Liver (tissue), 9 donors: Measurements from ENCODE around the gene GUK1. TPM values are rescaled to one million over a fixed set of nuclear protein-coding genes. Genes with fewer than 3 reads are reported as not detected.
A peak's percentile ranks its signal among the peaks of the same experiment; 100 is the strongest.

Experiments
- DNase-seq: peaks from one replicate; pipeline ENCODE4 v3.0.0-alpha.2; 2017; ENCODE audit warnings: low spot score
- H3K27ac ChIP-seq, 2 donors: one replicate each; pipeline ENCODE4 v1.7.0; 2013; ENCODE audit warnings: inconsistent platforms in 2 of 2, low read length in 2 of 2, control low read depth in 1 of 2, low read depth in 1 of 2, mild to moderate bottlenecking in 1 of 2
- H3K27me3 ChIP-seq, 4 donors: one replicate each; pipeline versions ENCODE4 v1.6.1 to v1.7.0; 2013; ENCODE audit warnings: low read length in 3 of 4, inconsistent platforms in 1 of 4, mild to moderate bottlenecking in 1 of 4, moderate library complexity in 1 of 4; ENCODE audit not compliant: control insufficient read depth in 4 of 4, insufficient read depth in 4 of 4
- H3K36me3 ChIP-seq, 4 donors: one replicate each; pipeline versions ENCODE4 v1.6.1 to v1.7.0; 2013; ENCODE audit warnings: low read length in 3 of 4, mild to moderate bottlenecking in 3 of 4, low read depth in 1 of 4, moderate library complexity in 1 of 4; ENCODE audit not compliant: control insufficient read depth in 4 of 4, insufficient read depth in 3 of 4
- H3K4me1 ChIP-seq, 4 donors: one replicate each; pipeline versions ENCODE4 v1.6.1 to v1.7.0; 2013; ENCODE audit warnings: low read length in 3 of 4, mild to moderate bottlenecking in 3 of 4, moderate library complexity in 1 of 4; ENCODE audit not compliant: control insufficient read depth in 4 of 4, insufficient read depth in 4 of 4
- H3K4me3 ChIP-seq, 3 donors: one replicate each; pipeline versions ENCODE4 v1.6.1 to v1.7.0; 2013; ENCODE audit warnings: low read length in 3 of 3, control low read depth in 1 of 3, low read depth in 1 of 3, mild to moderate bottlenecking in 1 of 3
- H3K9ac ChIP-seq, 2 donors: one replicate each; pipeline ENCODE4 v1.7.0; 2013; ENCODE audit warnings: low read length in 2 of 2, mild to moderate bottlenecking in 2 of 2, moderate library complexity in 2 of 2, control low read depth in 1 of 2, low read depth in 1 of 2
- H3K9me3 ChIP-seq, 4 donors: one replicate each; pipeline versions ENCODE4 v1.6.1 to v1.7.0; 2013; ENCODE audit warnings: low read length in 3 of 4; ENCODE audit not compliant: control insufficient read depth in 4 of 4
- ATF3 ChIP-seq: IDR thresholded peaks from 2 replicates; pipeline ENCODE4 v1.6.1; 2016; ENCODE audit warnings: antibody characterized with exemption
- CTCF ChIP-seq: fragments of 150-350 bp; IDR thresholded peaks from 2 replicates; pipeline ENCODE4 v1.5.1; 2017; ENCODE audit warnings: improper control_type of control experiment, low read depth, low read length; ENCODE audit not compliant: missing input control
- EGR1 ChIP-seq, 2 donors: IDR thresholded peaks; 2 replicates each; pipeline ENCODE4 v1.6.1; 2016 to 2018; ENCODE audit warnings: antibody characterized with exemption in 2 of 2, low read depth in 2 of 2
- FOXA1 ChIP-seq: IDR thresholded peaks from 2 replicates; pipeline ENCODE4 v1.6.1; 2016; ENCODE audit warnings: antibody characterized with exemption
- FOXA2 ChIP-seq: IDR thresholded peaks from 2 replicates; pipeline ENCODE4 v1.6.1; 2016; ENCODE audit warnings: antibody characterized with exemption
- GABPA ChIP-seq, 2 donors: IDR thresholded peaks in 1 of 2; conservative IDR thresholded peaks in 1 of 2; 2 replicates each; pipeline ENCODE4 v1.6.1; 2016; ENCODE audit warnings: antibody characterized with exemption in 2 of 2, mild to moderate bottlenecking in 1 of 2, moderate library complexity in 1 of 2
- HNF4A ChIP-seq, 2 donors: conservative IDR thresholded peaks; 2 replicates each; pipeline ENCODE4 v1.6.1; 2016; ENCODE audit warnings: antibody characterized with exemption in 2 of 2, mild to moderate bottlenecking in 2 of 2
- HNF4G ChIP-seq: IDR thresholded peaks from 2 replicates; pipeline ENCODE4 v1.6.1; 2016; ENCODE audit warnings: antibody characterized with exemption
- JUND ChIP-seq, 2 donors: IDR thresholded peaks; 2 replicates each; pipeline ENCODE4 v1.6.1; 2016; ENCODE audit warnings: antibody characterized with exemption in 2 of 2
- MAX ChIP-seq: IDR thresholded peaks from 2 replicates; pipeline ENCODE4 v1.6.1; 2016; ENCODE audit warnings: antibody characterized with exemption
- NR2F2 ChIP-seq: IDR thresholded peaks from 2 replicates; pipeline ENCODE4 v1.6.1; 2016; ENCODE audit warnings: antibody characterized with exemption
- RAD21 ChIP-seq, 2 donors: IDR thresholded peaks; 2 replicates each; pipeline ENCODE4 v1.6.1; 2016; ENCODE audit warnings: antibody characterized with exemption in 2 of 2, mild to moderate bottlenecking in 2 of 2
- REST ChIP-seq: IDR thresholded peaks from 2 replicates; pipeline ENCODE4 v1.6.1; 2016; ENCODE audit warnings: antibody characterized with exemption, mild to moderate bottlenecking
- RXRA ChIP-seq, 2 donors: IDR thresholded peaks; 2 replicates each; pipeline ENCODE4 v1.6.1; 2017 to 2018; ENCODE audit warnings: antibody characterized with exemption in 2 of 2, mild to moderate bottlenecking in 1 of 2
- SP1 ChIP-seq: IDR thresholded peaks from 2 replicates; pipeline ENCODE4 v1.6.1; 2018; ENCODE audit warnings: antibody characterized with exemption, mild to moderate bottlenecking
- TAF1 ChIP-seq: conservative IDR thresholded peaks from 2 replicates; pipeline ENCODE4 v1.6.1; 2016; ENCODE audit warnings: antibody characterized with exemption, mild to moderate bottlenecking
- YY1 ChIP-seq: IDR thresholded peaks from 2 replicates; pipeline ENCODE4 v1.6.1; 2016; ENCODE audit warnings: antibody characterized with exemption, mild to moderate bottlenecking
- ZBTB33 ChIP-seq: IDR thresholded peaks from 2 replicates; pipeline ENCODE4 v1.6.1; 2016; ENCODE audit warnings: antibody characterized with exemption
- WGBS: extraction: QIAGEN DNeasy Blood & Tissue Kit; methylation state at CpG from one replicate; pipeline ENCODE4 v1.1.7; 2013; 5-methylcytosine and 5-hydroxymethylcytosine counted together
- polyA plus RNA-seq, 2 donors: library from polyadenylated mRNA; stranded (reverse) in 1 of 2; unstranded in 1 of 2; fragments of 200-250 nt in 1 of 2; fragments of >200 nt in 1 of 2; fragmentation: Nextera tagmentation in 1 of 2; extraction: Ambion mirVana in 1 of 2; gene quantifications; one replicate each; pipeline versions ENCODE4 v1.2.1 to v1.2.3, GENCODE V29; 2013 to 2015
- total RNA-seq, 2 donors: library from RNA; depleted of rRNA; stranded (reverse); fragments of >200 nt; gene quantifications; one replicate each; pipeline ENCODE4 v1.2.3, GENCODE V29; 2014
- donor health status: healthy.
- donor health status: healthy.
- donor health status: healthy.
- donor health status: healthy.
- donor health status: healthy.

The GUK1 gene
- total and polyA plus RNA-seq, 4 donors: 147 to 251 (median 216) TPM

- DNase-seq: no peak
- 89% methylated on average over 7 of the region's 7 CpGs for WGBS
Observed at GRCh38 chr1:228150120-228150460, 10.0 kb downstream of the GUK1 start.

More at GRCh38 chr1:228150120-228150460, 10.0 kb downstream of the GUK1 start:
- no peaks in the 10 kb centered on the region for H3K9me3 ChIP-seq
- no peaks in the 10 kb centered on the region for H3K27me3 ChIP-seq
- H3K27ac ChIP-seq: peak overlapping the region; percentile 31 to 64
- no peak overlapping the region for H3K4me3 ChIP-seq
- H3K4me1 ChIP-seq: peaks cover 0 to 2% (median 0%) of the 10 kb centered on the region in 4 donors
- H3K36me3 ChIP-seq: peaks cover 0 to 24% (median 10%) of the 10 kb centered on the region in 4 donors
- no peak overlapping the region for H3K9ac ChIP-seq
- TF ChIP-seq RXRA (IDR thresholded peaks at IDR 0.05): no peak
- no peak for TF ChIP-seq JUND (IDR thresholded peaks at IDR 0.05)
- TF ChIP-seq HNF4G: no peak
- no peak for TF ChIP-seq ZBTB33
- no peak for TF ChIP-seq FOXA2
- TF ChIP-seq TAF1: no peak
- TF ChIP-seq FOXA1: no peak
- no peak for TF ChIP-seq MAX
- TF ChIP-seq RAD21 (IDR thresholded peaks at IDR 0.05): no peak
- no peak for TF ChIP-seq ATF3
- TF ChIP-seq YY1: no peak
- TF ChIP-seq HNF4A (conservative IDR thresholded peaks at IDR 0.05): no peak
- no peak for TF ChIP-seq REST
- TF ChIP-seq CTCF: no peak
- no peak for TF ChIP-seq GABPA (IDR thresholded peaks at IDR 0.05 in 1 of 2, conservative IDR thresholded peaks at IDR 0.05 in 1 of 2)
- TF ChIP-seq EGR1 (IDR thresholded peaks at IDR 0.05; ENCODE audit: low read depth in 2 of 2): no peak
- no peak for TF ChIP-seq SP1
- TF ChIP-seq NR2F2: no peak
